HepG2 (cell line): ENCODE results near the gene CTU2. TPM values are rescaled to one million over a fixed set of nuclear protein-coding genes. Genes with fewer than 3 reads are reported as not detected.

Experiments
- ATAC-seq: fragments of 200-7000 bp; cut with Tn5 transposase; 3 replicates; pipeline ENCODE4 v1.9.1; 2020; ENCODE audit warnings: mild to moderate bottlenecking, moderate library complexity
- BruUV-seq: library from RNA; stranded (reverse); fragments of 400-500 nt; replicated peaks from 2 replicates; lab custom pipeline; 2021; lab: Mats Ljungman, UMichigan
- CTCF ChIA-PET: fragments of 300-600 bp; formaldehyde crosslinking; extraction: SDS; loops from one replicate; lab custom pipeline; 2021; ENCODE audit warnings: low total read pairs, inconsistent platforms, low intra/inter-chr PET ratio; lab: Yijun Ruan, JAX
- POLR2A ChIA-PET: fragments of 350-600 bp; sonication (Branson Sonifier 250); formaldehyde crosslinking; loops from one replicate; lab custom pipeline; 2020; ENCODE audit warnings: antibody characterized with exemption, inconsistent platforms; lab: Yijun Ruan, JAX
- DNase-seq: peaks from one replicate; pipeline ENCODE4 v3.0.0-alpha.2; 2015; ENCODE audit warnings: low spot score
- FAIRE-seq: peaks from 3 replicates; lab custom pipeline; 2011; peaks lifted over from hg19 to GRCh38; lab: Jason Lieb, UNC
- H2AFZ ChIP-seq: one replicate; pipeline ENCODE4 v1.6.1; 2011; ENCODE audit warnings: low read length, inconsistent platforms
- H3K27ac ChIP-seq: fragments of 300-600 bp; 3 replicates; pipeline ENCODE4 v1.8.0; 2011; ENCODE audit warnings: mixed run types, mild to moderate bottlenecking, mixed read lengths, low read length, inconsistent platforms; ENCODE audit not compliant: insufficient read depth; ENCODE audit errors: extremely low read length
- H3K27me3 ChIP-seq, 2 experiments: fragments of 200-600 bp in 1 of 2; 2 replicates in 1 of 2; 3 replicates in 1 of 2; pipeline versions ENCODE4 v1.6.0 to v1.8.0; 2011; ENCODE audit warnings: low read length in 2 of 2, mild to moderate bottlenecking in 2 of 2, moderate library complexity in 2 of 2, inconsistent platforms in 1 of 2; ENCODE audit not compliant: insufficient read depth in 2 of 2, control insufficient read depth in 1 of 2
- H3K36me3 ChIP-seq, 2 experiments: fragments of 200-600 bp in 1 of 2; replicated peaks in 1 of 2; 2 replicates in 1 of 2; 3 replicates in 1 of 2; pipeline versions ENCODE4 v1.5.1 to v1.8.0; 2011; ENCODE audit warnings: low read length in 2 of 2, inconsistent platforms in 1 of 2; ENCODE audit not compliant: insufficient read depth in 2 of 2, control insufficient read depth in 1 of 2
- H3K4me1 ChIP-seq: 2 replicates; pipeline ENCODE4 v1.5.1; 2012; ENCODE audit warnings: low read length, inconsistent platforms; ENCODE audit not compliant: insufficient read depth
- H3K4me2 ChIP-seq: 2 replicates; pipeline ENCODE4 v1.6.0; 2011; ENCODE audit warnings: low read depth, low read length, inconsistent platforms
- H3K4me3 ChIP-seq, 3 experiments: fragments of 200-600 bp in 1 of 3; sonication (generic), shearing (Covaris generic) in 1 of 3; replicated peaks in 1 of 3; 2 replicates each; pipeline ENCODE4 v1.5.1; 2011 to 2016; ENCODE audit warnings: low read length in 3 of 3, inconsistent platforms in 2 of 3, low read depth in 2 of 3, mild to moderate bottlenecking in 2 of 3, control low read depth in 1 of 3, mixed read lengths in 1 of 3; ENCODE audit not compliant: insufficient read depth in 1 of 3
- H3K79me2 ChIP-seq: one replicate; pipeline ENCODE4 v1.6.1; 2011; ENCODE audit warnings: low read length, inconsistent platforms; ENCODE audit not compliant: insufficient read depth
- H3K9ac ChIP-seq: 2 replicates; pipeline ENCODE4 v1.6.0; 2011; ENCODE audit warnings: mild to moderate bottlenecking, low read depth, low read length, inconsistent platforms; ENCODE audit not compliant: insufficient read depth
- H3K9me3 ChIP-seq: 2 replicates; pipeline ENCODE4 v1.5.1; 2012; ENCODE audit warnings: mild to moderate bottlenecking, low read length
- H4K20me1 ChIP-seq: 2 replicates; pipeline ENCODE4 v1.6.0; 2011; ENCODE audit warnings: inconsistent platforms, mild to moderate bottlenecking, low read length, moderate library complexity; ENCODE audit not compliant: insufficient read depth
- MXD1 ChIP-seq: sonication (generic); formaldehyde crosslinking; IDR thresholded peaks from 2 replicates; pipeline ENCODE4 v1.4.0; 2020; ENCODE audit warnings: mild to moderate bottlenecking, missing genetic modification reagents
- NFKB2 ChIP-seq: sonication (generic); formaldehyde crosslinking; IDR thresholded peaks from 2 replicates; pipeline ENCODE4 v1.4.0; 2020; ENCODE audit warnings: missing genetic modification reagents, borderline replicate concordance
- TAF15 ChIP-seq: fragments of 200-400 bp; formaldehyde crosslinking; IDR thresholded peaks from one replicate; pipeline ENCODE4 v1.6.1; 2018; ENCODE audit warnings: mild to moderate bottlenecking, low read depth, low read length; ENCODE audit not compliant: poor library complexity, severe bottlenecking
- ZNF605 ChIP-seq: sonication (generic); formaldehyde crosslinking; IDR thresholded peaks from 2 replicates; pipeline ENCODE4 v1.8.0; 2022; ENCODE audit warnings: mild to moderate bottlenecking, missing genetic modification reagents
- ZNF768 ChIP-seq: sonication (generic); formaldehyde crosslinking; IDR thresholded peaks from 2 replicates; pipeline ENCODE4 v1.4.0; 2020; ENCODE audit warnings: missing genetic modification reagents
- ZNF816 ChIP-seq: sonication (generic); formaldehyde crosslinking; IDR thresholded peaks from 2 replicates; pipeline ENCODE4 v1.8.0; 2022; ENCODE audit warnings: missing genetic modification reagents, mild to moderate bottlenecking, borderline replicate concordance
- WGBS: methylation state at CpG from one replicate; pipeline ENCODE4 v1.1.6; 2017; ENCODE audit warnings: low lambda C conversion rate; 5-methylcytosine and 5-hydroxymethylcytosine counted together
- in situ Hi-C: cut with HindIII; loops from 2 replicates; pipeline ENCODE4 v1.10.0; 2017; ENCODE audit warnings: low pct_unique_long_range_greater_than_20kb; ENCODE audit not compliant: extremely low pct_ligation_motif_present
- intact Hi-C: fragments of 100-400 bp; cut with micrococcal nuclease; formaldehyde crosslinking; loops from one replicate; pipeline ENCODE4 v1.10.0; 2022; ENCODE audit not compliant: unreplicated experiment
- polyA plus RNA-seq, 8 experiments: library from polyadenylated mRNA; depleted of rRNA in 3 of 8; stranded (reverse) in 7 of 8; unstranded in 1 of 8; fragments of >200 nt; fragmentation: Illumina TruSeq in 4 of 8; extraction: Trizol in 4 of 8; gene quantifications; 2 replicates each; pipeline versions ENCODE4 v1.2.1 to v1.2.3, GENCODE V29; 2011 to 2016; ENCODE audit warnings: low read depth in 4 of 8, missing spikeins in 1 of 8, mixed read lengths in 1 of 8; ENCODE audit not compliant: insufficient read depth in 1 of 8
- total RNA-seq, 5 experiments: library from RNA; depleted of rRNA; stranded (reverse); fragments of >200 nt; fragmentation: Illumina TruSeq; extraction: Trizol; gene quantifications; 2 replicates each; pipeline ENCODE4 v1.2.3, GENCODE V29; 2016; ENCODE audit warnings: low read depth in 1 of 5
- TF ChIP-seq, protein P1 (sequence below): sonication (generic); formaldehyde crosslinking; IDR thresholded peaks from 2 replicates; pipeline ENCODE4 v1.5.1; 2020; ENCODE audit warnings: mild to moderate bottlenecking, missing genetic modification reagents, borderline replicate concordance

Gene CTU2
- total and polyA plus RNA-seq, 2 of the 13 experiments (the other 11 are each of a cell fraction or from before 2014, with no cell fraction given): 13.3 to 21.9 TPM

GRCh38 chr16:88758227-88758943, 52.1 kb downstream of the CTU2 start:
- 96% methylated on average over 8 of the region's 13 CpGs for WGBS
- H3K4me3 ChIP-seq: no peak overlapping the region
- ATAC-seq (no peak), DNase-seq (no peak), FAIRE-seq (no peak)
- peak overlapping the region; percentile 53 for H3K9ac ChIP-seq
- peaks cover 0 to 4% of the 10 kb centered on the region in 2 experiments; a peak in 2 of 5 replicates for H3K36me3 ChIP-seq
- H4K20me1 ChIP-seq: peaks cover 13% of the 10 kb centered on the region
- peaks cover 26% of the 10 kb centered on the region for H3K79me2 ChIP-seq
- POLR2A ChIA-PET: interaction anchor here (0.9 to 2.9 kb wide), 10 partner anchors 11 to 99 kb away, joined by 3 to 36 read pairs (median 6); partner anchors contain the start of genes APRT, GALNS, PIEZO1 and TRAPPC2L
- peaks cover 50% of the 10 kb centered on the region for H3K4me1 ChIP-seq
- no peaks in the 10 kb centered on the region for H3K9me3 ChIP-seq
- H2AFZ ChIP-seq: no peak overlapping the region
- intact Hi-C loops (loop anchor here (5.0 kb wide), 2 partner anchors 54 to 99 kb away; partner anchors contain the start of genes APRT, GALNS and TRAPPC2L), in situ Hi-C loops (loop anchor here (5.0 kb wide), 3 partner anchors 44 to 409 kb away; partner anchors contain the start of genes CDT1, GALNS and TRAPPC2L)
- H3K4me2 ChIP-seq: peak overlapping the region; percentile 73
- no peaks in the 10 kb centered on the region for H3K27me3 ChIP-seq
- BruUV-seq: no TSS peak
- H3K27ac ChIP-seq: peak overlapping the region; percentile 4
- CTCF ChIA-PET: interaction anchor here (1.2 to 1.7 kb wide), 3 partner anchors 26 to 99 kb away, joined by 4 to 12 read pairs (median 5); partner anchors contain the start of genes GALNS, PIEZO1 and TRAPPC2L
- TF ChIP-seq TAF15 (no peak), NFKB2 (CRISPR knock-in tag) (0 out of 2 replicates have a peak, but pooled peaks have one; percentile 31), ZNF768 (CRISPR knock-in tag) (0 out of 2 replicates have a peak, but pooled peaks have one; percentile 10), ZNF816 (CRISPR knock-in tag) (0 out of 2 replicates have a peak, but pooled peaks have one; percentile 23)

DNA sequence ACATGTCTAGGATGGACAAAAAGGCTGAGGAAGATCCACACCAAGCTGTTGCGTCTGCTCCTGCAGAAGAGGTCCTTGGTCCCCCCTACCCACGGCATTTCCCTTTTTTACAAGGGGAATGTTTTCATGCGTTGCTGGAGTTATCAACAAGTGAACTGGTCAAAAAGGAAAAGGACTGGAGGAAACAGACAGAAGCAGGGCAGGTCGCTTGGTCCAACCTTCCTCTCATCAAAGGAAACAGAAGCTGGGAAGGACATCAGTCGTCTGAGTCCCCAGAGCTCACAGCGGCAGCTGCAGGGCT, 52.6 kb downstream of the CTU2 start:
- intact Hi-C loops (loop anchor here (1.0 to 5.0 kb wide), 3 partner anchors 28 to 98 kb away; partner anchors contain the start of genes APRT, GALNS and TRAPPC2L), in situ Hi-C loops (loop anchor here (5.0 kb wide), 3 partner anchors 43 to 408 kb away; partner anchors contain the start of genes CDT1, GALNS and TRAPPC2L)
- H3K27me3 ChIP-seq: no peaks in the 10 kb centered on the region
- 62% methylated on average over 5 of the region's 6 CpGs for WGBS
- H3K27ac ChIP-seq: peak overlapping the region; percentile 4
- ChIA-PET POLR2A (interaction anchor here (0.9 to 2.9 kb wide), 14 partner anchors 11 to 434 kb away, joined by 3 to 36 read pairs (median 4); partner anchors contain the start of genes APRT, GALNS, PIEZO1 and TRAPPC2L), CTCF (interaction anchor here (1.2 to 1.7 kb wide), 3 partner anchors 25 to 99 kb away, joined by 4 to 12 read pairs (median 5); partner anchors contain the start of genes GALNS, PIEZO1 and TRAPPC2L)
- H3K79me2 ChIP-seq: peaks cover 22% of the 10 kb centered on the region
- peaks cover 0 to 2% of the 10 kb centered on the region in 2 experiments; a peak in 1 of 5 replicates for H3K36me3 ChIP-seq
- peaks cover 55% of the 10 kb centered on the region for H3K4me1 ChIP-seq
- ATAC-seq (no peak), FAIRE-seq (no peak), DNase-seq (no peak)
- no peak overlapping the region for H2AFZ ChIP-seq
- peak overlapping the region in 1 of 3 experiments; percentile 68; a peak in 1 of 6 replicates for H3K4me3 ChIP-seq
- no TSS peak for BruUV-seq
- H3K4me2 ChIP-seq: peak overlapping the region; percentile 73
- H4K20me1 ChIP-seq: peaks cover 18% of the 10 kb centered on the region
- H3K9ac ChIP-seq: peak overlapping the region; percentile 53
- H3K9me3 ChIP-seq: no peaks in the 10 kb centered on the region
- TF ChIP-seq MXD1 (CRISPR knock-in tag) (0 out of 2 replicates have a peak, but pooled peaks have one; percentile 12), ZNF605 (CRISPR knock-in tag) (0 out of 2 replicates have a peak, but pooled peaks have one; percentile 20), ZNF816 (CRISPR knock-in tag) (0 out of 2 replicates have a peak, but pooled peaks have one; percentile 36)
- TF ChIP-seq, protein P1, sequence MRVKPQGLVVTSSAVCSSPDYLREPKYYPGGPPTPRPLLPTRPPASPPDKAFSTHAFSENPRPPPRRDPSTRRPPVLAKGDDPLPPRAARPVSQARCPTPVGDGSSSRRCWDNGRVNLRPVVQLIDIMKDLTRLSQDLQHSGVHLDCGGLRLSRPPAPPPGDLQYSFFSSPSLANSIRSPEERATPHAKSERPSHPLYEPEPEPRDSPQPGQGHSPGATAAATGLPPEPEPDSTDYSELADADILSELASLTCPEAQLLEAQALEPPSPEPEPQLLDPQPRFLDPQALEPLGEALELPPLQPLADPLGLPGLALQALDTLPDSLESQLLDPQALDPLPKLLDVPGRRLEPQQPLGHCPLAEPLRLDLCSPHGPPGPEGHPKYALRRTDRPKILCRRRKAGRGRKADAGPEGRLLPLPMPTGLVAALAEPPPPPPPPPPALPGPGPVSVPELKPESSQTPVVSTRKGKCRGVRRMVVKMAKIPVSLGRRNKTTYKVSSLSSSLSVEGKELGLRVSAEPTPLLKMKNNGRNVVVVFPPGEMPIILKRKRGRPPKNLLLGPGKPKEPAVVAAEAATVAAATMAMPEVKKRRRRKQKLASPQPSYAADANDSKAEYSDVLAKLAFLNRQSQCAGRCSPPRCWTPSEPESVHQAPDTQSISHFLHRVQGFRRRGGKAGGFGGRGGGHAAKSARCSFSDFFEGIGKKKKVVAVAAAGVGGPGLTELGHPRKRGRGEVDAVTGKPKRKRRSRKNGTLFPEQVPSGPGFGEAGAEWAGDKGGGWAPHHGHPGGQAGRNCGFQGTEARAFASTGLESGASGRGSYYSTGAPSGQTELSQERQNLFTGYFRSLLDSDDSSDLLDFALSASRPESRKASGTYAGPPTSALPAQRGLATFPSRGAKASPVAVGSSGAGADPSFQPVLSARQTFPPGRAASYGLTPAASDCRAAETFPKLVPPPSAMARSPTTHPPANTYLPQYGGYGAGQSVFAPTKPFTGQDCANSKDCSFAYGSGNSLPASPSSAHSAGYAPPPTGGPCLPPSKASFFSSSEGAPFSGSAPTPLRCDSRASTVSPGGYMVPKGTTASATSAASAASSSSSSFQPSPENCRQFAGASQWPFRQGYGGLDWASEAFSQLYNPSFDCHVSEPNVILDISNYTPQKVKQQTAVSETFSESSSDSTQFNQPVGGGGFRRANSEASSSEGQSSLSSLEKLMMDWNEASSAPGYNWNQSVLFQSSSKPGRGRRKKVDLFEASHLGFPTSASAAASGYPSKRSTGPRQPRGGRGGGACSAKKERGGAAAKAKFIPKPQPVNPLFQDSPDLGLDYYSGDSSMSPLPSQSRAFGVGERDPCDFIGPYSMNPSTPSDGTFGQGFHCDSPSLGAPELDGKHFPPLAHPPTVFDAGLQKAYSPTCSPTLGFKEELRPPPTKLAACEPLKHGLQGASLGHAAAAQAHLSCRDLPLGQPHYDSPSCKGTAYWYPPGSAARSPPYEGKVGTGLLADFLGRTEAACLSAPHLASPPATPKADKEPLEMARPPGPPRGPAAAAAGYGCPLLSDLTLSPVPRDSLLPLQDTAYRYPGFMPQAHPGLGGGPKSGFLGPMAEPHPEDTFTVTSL (CRISPR knock-in tag): 0 out of 2 replicates have a peak, but pooled peaks have one; percentile 53
